BE2C (cell line): ENCODE results near the gene PHACTR3.

Experiments used
- DNase-seq: peaks from one replicate; pipeline ENCODE4 v3.0.0-alpha.2; 2020
- H3K27me3 ChIP-seq: fragments of 250-450 bp; sonication (Bioruptor Pico); 2 replicates; pipeline ENCODE4 v1.5.1; 2020; ENCODE audit warnings: mild to moderate bottlenecking
- H3K36me3 ChIP-seq: fragments of 250-450 bp; sonication (Bioruptor Pico); 2 replicates; pipeline ENCODE4 v1.5.1; 2020; ENCODE audit warnings: mild to moderate bottlenecking
- H3K4me1 ChIP-seq: fragments of 250-450 bp; sonication (Bioruptor Pico); 2 replicates; pipeline ENCODE4 v1.5.1; 2020
- H3K4me3 ChIP-seq: 2 replicates; pipeline ENCODE4 v1.5.1; 2011; ENCODE audit warnings: low read depth, low read length
- H3K9me3 ChIP-seq: fragments of 250-450 bp; sonication (Bioruptor Pico); 2 replicates; pipeline ENCODE4 v1.5.1; 2020
- CTCF ChIP-seq: IDR thresholded peaks from 2 replicates; pipeline ENCODE4 v1.5.1; 2012; ENCODE audit warnings: mild to moderate bottlenecking, low read depth, low read length

PHACTR3 gene

GRCh38 chr20:59586613-59587012 lies 17.7 kb upstream of the PHACTR3 start:
- H3K4me1 ChIP-seq = no peaks in the 10 kb centered on the region
- no peak for TF ChIP-seq CTCF
- H3K9me3 ChIP-seq = no peaks in the 10 kb centered on the region
- DNase-seq = no peak
- H3K36me3 ChIP-seq = no peaks in the 10 kb centered on the region
- H3K4me3 ChIP-seq = no peak overlapping the region
- H3K27me3 ChIP-seq = peaks cover 61% of the 10 kb centered on the region

- H3K4me3 ChIP-seq = no peak overlapping the region
- no peaks in the 10 kb centered on the region for H3K4me1 ChIP-seq
- no peak for TF ChIP-seq CTCF
- DNase-seq = no peak
- no peaks in the 10 kb centered on the region for H3K9me3 ChIP-seq
- H3K36me3 ChIP-seq = no peaks in the 10 kb centered on the region
- peaks cover 55% of the 10 kb centered on the region for H3K27me3 ChIP-seq
Measured at GRCh38 chr20:59587570-59587969, 16.8 kb upstream of the PHACTR3 start.

- no peaks in the 10 kb centered on the region for H3K9me3 ChIP-seq
- H3K27me3 ChIP-seq = peaks cover 55% of the 10 kb centered on the region
- TF ChIP-seq CTCF = no peak
Measured at GRCh38 chr20:59588236-59588855, 16.0 kb upstream of the PHACTR3 start.

GRCh38 chr20:59589086-59589684 lies 15.2 kb upstream of the PHACTR3 start:
- Histone ChIP-seq H3K27me3 (peaks cover 51% of the 10 kb centered on the region), H3K36me3 (no peaks in the 10 kb centered on the region), H3K4me1 (no peaks in the 10 kb centered on the region), H3K9me3 (no peaks in the 10 kb centered on the region), H3K4me3 (no peak overlapping the region)
- no peak for DNase-seq
- TF ChIP-seq CTCF = no peak

More at GRCh38 chr20:59588236-59588855, 16.0 kb upstream of the PHACTR3 start:
- no peak overlapping the region for H3K4me3 ChIP-seq
- no peaks in the 10 kb centered on the region for H3K36me3 ChIP-seq
- DNase-seq = no peak
- H3K4me1 ChIP-seq = no peaks in the 10 kb centered on the region

GRCh38 chr20:59591061-59591460 lies 13.3 kb upstream of the PHACTR3 start:
- no peak overlapping the region for H3K4me3 ChIP-seq
- H3K36me3 ChIP-seq = no peaks in the 10 kb centered on the region
- TF ChIP-seq CTCF = no peak
- peaks cover 63% of the 10 kb centered on the region for H3K27me3 ChIP-seq
- H3K4me1 ChIP-seq = no peaks in the 10 kb centered on the region
- H3K9me3 ChIP-seq = no peaks in the 10 kb centered on the region
- DNase-seq = no peak

- Histone ChIP-seq H3K9me3 (no peaks in the 10 kb centered on the region), H3K4me1 (no peaks in the 10 kb centered on the region), H3K27me3 (peaks cover 28% of the 10 kb centered on the region), H3K36me3 (no peaks in the 10 kb centered on the region), H3K4me3 (no peak overlapping the region)
- no peak for DNase-seq
- no peak for TF ChIP-seq CTCF
Measured at GRCh38 chr20:59596690-59597089, 7.7 kb upstream of the PHACTR3 start.
